Measurements from ENCODE around the gene RPRD2.

The RPRD2 gene

DNA sequence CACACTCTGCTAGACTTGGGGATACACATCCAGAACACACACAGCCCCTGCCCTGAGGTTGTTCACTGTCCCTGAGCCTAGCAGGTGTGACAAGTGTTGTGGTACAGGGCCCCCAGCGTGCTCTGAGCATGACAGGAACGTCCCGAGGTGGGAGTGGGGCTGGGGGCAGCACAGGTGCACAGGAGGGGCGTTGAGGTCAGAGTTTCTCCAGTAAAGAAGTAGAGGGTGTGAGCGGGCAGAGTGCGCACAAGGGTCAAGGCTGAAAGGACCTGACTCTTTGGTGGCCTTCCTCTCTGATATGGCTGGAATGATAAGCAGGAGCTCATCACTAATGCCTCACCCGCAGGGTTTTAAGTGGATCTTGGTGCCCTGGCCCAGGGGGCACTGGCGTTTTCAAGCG, 150.3 kb downstream of the RPRD2 start:
- no peak for DNase-seq (ENCODE audit: low read depth in 2 of 2)

DNA sequence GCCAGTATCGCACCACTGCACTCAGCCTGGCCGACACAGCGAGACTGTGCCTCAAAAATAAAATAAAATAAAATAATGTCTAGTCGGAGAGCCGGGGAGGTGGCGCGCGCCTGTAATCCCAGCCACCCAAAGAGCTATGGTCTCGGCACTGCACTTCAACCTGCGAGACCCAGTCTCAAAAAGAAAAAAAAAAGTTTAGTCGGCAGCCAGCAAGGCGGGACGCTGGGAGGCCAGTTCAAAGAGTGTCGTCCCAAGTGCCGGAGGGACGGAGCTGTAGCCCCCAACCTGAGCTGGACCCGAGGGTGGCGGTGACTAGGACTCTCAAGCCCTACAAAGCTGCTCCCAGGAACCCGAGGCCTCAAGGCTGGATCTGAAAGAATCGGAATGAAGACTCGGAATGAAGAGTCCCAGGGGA, 151.0 kb downstream of the RPRD2 start:
- DNase-seq (ENCODE audit: low read depth in 2 of 2): no peak

DNA sequence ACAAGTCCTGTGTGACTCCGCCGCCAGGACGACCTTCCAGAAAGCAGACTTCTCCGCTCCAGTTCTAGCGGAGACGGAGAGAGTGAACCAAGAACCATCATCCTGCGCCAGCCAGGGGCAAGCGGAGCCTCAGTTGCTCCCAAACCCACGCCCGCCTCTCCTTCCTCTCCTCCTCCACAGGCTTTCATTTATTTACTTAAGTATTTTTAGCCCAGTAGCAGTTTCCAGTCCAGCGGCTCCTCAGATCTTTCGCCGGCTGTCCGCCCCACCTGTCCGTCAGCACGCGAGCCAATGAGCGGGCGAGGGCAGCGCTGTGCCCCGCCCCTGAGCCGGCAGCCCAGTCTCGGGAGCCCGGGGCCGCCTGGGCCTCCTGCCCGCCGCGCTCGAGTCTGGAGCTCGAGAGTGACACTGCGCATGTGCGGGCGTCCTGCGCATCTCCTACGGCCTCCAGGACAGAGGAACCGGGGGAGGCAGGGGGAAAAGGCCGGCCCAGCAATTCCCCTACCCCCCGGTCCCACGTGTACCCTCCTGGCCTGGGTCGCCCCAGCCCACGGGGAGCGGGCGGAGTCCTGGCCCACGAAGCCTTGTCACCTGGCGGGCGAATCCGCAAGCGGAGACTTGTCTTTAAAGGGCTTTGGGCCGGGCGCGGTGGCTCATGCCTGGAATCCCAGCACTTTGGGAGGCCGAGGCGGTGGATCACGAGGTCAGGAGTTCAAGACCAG, 151.5 kb downstream of the RPRD2 start, which contains the start of gene FALEC:
Gene FALEC, plus strand, starts transcription at position 425 of the 722 bp plus-strand sequence.
- peak; percentile 81 to 90 for DNase-seq (ENCODE audit: low read depth in 2 of 2)

DNA sequence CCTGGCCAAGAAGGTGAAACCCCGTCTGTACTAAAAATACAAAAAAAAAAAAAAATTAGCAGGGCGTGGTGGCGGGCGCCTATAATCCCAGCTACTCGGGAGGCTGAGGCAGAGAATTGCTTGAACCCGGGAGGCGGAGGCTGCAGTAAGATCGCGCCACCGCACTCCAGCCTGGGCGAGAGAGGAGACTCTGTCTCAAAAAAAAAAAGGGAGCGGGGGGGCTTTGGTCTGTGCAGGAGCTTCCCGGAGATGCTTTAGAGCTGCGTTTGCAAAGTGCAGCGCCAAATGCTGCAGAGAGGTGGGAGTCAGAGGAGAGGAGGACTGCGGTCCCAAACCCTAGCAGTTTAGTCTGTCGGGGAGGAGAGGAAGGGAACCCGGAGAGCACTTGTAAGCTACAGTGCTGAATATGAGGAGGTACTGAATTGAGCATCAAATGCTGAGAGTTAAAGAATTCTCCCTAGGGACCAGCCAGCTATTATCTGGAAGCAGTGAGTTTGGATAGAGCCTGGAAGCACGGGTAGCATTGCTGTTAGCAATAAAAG, 152.2 kb downstream of the RPRD2 start:
- DNase-seq (ENCODE audit: low read depth in 2 of 2): no peak

DNA sequence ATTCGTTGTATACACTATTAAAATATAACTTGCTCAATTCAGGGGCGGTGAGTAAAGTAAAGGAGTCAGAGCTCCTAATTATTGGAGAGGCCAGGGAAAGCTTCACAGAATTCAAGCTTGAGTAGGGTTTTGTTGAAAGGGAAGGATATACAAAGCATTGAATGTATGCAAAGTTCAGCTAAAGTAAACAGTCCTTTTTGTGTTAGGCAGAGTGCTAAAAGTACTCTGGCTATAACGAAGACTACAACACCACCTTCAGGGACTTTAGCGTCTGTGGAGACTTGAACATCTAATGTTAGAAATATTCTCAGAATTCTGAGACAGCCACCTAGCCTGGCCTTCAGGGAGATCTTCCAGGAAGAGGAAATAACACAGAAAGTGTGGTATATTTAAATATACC, 152.7 kb downstream of the RPRD2 start:
- no peak for DNase-seq (ENCODE audit: low read depth in 2 of 2)

DNA sequence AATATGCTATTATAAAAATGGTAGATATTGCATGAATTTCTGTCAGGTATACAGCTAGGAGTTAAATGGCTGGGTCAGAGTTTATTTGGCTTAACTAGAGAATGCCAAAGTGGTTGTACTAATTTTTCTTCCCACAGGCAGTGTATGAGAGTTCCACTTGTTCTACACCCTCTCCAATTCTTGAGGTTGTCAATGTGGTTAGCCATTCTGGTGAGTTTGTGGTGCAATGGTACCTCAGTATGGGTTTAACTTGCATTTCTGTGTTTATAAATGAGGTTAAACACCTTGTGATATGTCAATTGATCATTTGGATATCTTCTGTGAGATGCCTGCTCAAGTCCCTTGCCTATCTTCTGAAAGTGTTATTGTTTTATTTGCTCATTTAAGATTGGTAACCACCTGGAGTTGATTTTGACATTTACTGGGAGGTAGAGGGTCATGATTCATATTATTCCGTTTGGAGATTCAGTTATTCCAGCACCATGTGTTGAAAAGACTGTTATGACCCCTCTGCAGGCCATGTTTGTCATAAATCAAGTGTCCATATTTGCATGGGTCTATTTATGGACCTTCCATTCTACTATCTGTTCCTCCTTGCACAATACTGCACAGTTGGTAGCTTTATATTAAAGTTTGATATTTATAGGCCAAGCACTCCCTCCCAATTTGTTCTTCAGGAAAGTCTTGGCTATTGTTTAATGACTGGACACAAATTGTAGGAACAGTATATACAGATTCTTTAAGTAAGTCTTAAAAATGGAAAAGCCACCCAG, 157.4 kb downstream of the RPRD2 start:
- DNase-seq (ENCODE audit: low read depth in 2 of 2): no peak

DNA sequence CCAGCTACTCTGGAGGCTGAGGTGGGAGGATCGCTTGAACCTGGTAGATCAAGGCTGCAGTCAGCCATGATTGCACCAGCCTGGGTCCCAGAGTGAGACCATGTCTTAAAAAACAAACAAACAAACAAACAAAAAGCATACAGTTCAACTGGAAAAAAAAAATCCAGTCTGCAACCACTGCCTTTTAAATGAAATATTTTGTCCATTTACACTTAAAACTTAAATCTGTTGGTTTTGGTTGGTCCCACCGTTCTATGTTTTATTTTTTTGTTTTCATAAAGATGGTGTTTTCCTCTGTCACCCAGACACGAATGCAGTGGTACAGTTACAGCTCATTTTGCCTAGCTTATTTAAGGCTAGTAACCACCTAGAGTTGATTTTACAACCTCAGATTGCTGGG, 161.4 kb downstream of the RPRD2 start:
- no peak for DNase-seq (ENCODE audit: low read depth in 2 of 2)
